Subcutaneous abdominal adipose tissue (tissue), 5 donors: Measurements from ENCODE around the gene GTPBP1.

Experiments
- H3K27ac ChIP-seq: one replicate; pipeline ENCODE4 v1.7.0; 2013; ENCODE audit warnings: low read depth, mild to moderate bottlenecking, inconsistent platforms, low read length, moderate library complexity
- H3K27me3 ChIP-seq, 5 donors: one replicate each; pipeline ENCODE4 v1.7.0; 2013; ENCODE audit warnings: low read length in 5 of 5, inconsistent platforms in 1 of 5; ENCODE audit not compliant: control insufficient read depth in 5 of 5, insufficient read depth in 4 of 5
- H3K36me3 ChIP-seq, 5 donors: one replicate each; pipeline ENCODE4 v1.7.0; 2013; ENCODE audit warnings: low read length in 5 of 5; ENCODE audit not compliant: control insufficient read depth in 5 of 5, insufficient read depth in 5 of 5
- H3K4me1 ChIP-seq, 5 donors: one replicate each; pipeline ENCODE4 v1.7.0; 2013; ENCODE audit warnings: low read length in 5 of 5, mild to moderate bottlenecking in 3 of 5, moderate library complexity in 1 of 5; ENCODE audit not compliant: control insufficient read depth in 5 of 5, insufficient read depth in 5 of 5
- H3K4me3 ChIP-seq, 5 donors: one replicate each; pipeline ENCODE4 v1.7.0; 2013; ENCODE audit warnings: low read length in 5 of 5, low read depth in 1 of 5
- H3K9ac ChIP-seq, 5 donors: one replicate each; pipeline ENCODE4 v1.7.0; 2013; ENCODE audit warnings: low read length in 5 of 5, mild to moderate bottlenecking in 4 of 5, moderate library complexity in 3 of 5
- H3K9me3 ChIP-seq, 5 donors: one replicate each; pipeline ENCODE4 v1.7.0; 2013; ENCODE audit warnings: low read length in 5 of 5; ENCODE audit not compliant: control insufficient read depth in 5 of 5
- donor health status: healthy.
- donor health status: healthy.
- donor health status: healthy.
- donor health status: healthy.
- donor health status: healthy.

GTPBP1 gene

DNA sequence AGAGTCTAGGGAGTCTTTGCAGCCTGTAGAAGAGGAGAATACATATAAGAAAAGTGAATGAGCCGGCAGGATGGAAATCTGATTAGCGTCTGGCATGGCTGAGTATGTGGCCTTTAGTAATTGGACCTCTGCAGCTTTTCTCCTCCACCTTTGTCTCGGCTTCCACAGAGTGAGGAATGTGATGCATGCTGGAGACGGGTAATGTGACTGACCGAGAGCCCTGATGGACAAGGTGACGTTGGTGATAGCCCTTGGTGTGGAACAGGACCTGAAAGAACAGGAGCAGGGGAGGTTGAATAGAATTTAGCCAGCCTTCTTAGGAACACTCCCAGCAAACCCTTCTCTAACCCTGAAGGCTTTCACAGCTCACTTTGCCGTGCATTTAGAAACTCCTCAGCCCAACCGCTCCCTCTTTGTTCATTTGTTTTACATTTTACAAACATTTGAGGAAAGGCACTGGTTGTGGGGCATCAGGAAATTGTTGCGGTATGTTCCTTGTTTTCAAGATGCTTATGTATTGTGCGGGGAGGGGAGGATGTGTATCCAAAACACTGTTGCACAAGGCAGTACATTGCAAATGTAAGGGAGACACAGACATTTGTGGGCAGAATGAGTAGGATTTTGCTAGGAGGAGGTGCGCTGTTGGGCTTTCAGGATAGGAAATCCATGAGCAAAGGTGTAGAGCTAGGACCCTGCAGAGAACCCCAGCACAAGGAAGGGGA lies 6.9 kb downstream of the GTPBP1 start:
- no peak overlapping the region for H3K27ac ChIP-seq
- peak overlapping the region in 1 of 5 donors; percentile 7 for H3K9ac ChIP-seq
- H3K36me3 ChIP-seq, result peaks cover 6 to 41% (median 36%) of the 10 kb centered on the region in 5 donors
- no peaks in the 10 kb centered on the region for H3K27me3 ChIP-seq
- H3K9me3 ChIP-seq, result no peaks in the 10 kb centered on the region
- peaks cover 0 to 50% (median 17%) of the 10 kb centered on the region in 5 donors for H3K4me1 ChIP-seq
- no peak overlapping the region for H3K4me3 ChIP-seq

GRCh38 chr22:38713921-38714320 lies 8.2 kb downstream of the GTPBP1 start:
- Histone ChIP-seq H3K27ac (no peak overlapping the region), H3K4me3 (no peak overlapping the region), H3K4me1 (peaks cover 0 to 47% (median 16%) of the 10 kb centered on the region in 5 donors), H3K36me3 (peaks cover 6 to 45% (median 38%) of the 10 kb centered on the region in 5 donors), H3K27me3 (no peaks in the 10 kb centered on the region), H3K9ac (no peak overlapping the region), H3K9me3 (no peaks in the 10 kb centered on the region)

DNA sequence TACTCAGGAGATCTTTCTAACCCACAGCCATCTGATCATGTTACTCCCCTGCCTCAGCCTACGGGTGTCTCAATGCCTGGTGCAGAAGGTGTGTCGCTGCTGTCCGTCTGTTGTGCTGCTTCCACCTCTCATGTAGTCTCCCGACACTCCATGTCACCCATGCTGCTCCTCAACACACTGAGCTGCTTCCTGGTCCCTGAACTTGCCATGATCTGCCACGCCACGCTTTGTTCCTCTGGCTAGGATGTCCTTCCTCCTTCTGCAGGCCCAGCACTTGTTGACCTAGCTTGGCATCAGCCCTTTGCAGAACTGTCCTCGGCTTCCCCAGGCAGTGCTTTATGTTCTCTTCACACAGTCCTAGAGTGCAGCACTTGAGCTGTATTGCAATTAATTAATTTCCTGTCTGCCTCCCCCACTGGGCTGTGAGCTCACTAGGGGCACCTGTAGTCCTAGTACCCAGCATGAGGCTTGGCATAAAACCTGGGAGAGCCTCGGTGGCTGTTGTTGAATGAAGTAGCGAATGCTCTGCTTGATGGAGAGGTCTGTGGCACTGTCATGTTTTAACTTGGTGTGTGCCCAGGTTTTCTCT lies 9.5 kb downstream of the GTPBP1 start:
- Histone ChIP-seq H3K9me3 (no peaks in the 10 kb centered on the region), H3K27ac (no peak overlapping the region), H3K4me3 (no peak overlapping the region), H3K27me3 (no peaks in the 10 kb centered on the region), H3K36me3 (peaks cover 3 to 38% (median 36%) of the 10 kb centered on the region in 5 donors), H3K9ac (no peak overlapping the region), H3K4me1 (peaks cover 0 to 35% (median 10%) of the 10 kb centered on the region in 5 donors)

GRCh38 chr22:38715852-38716251 lies 10.1 kb downstream of the GTPBP1 start:
- peaks cover 0 to 32% (median 9%) of the 10 kb centered on the region in 5 donors for H3K4me1 ChIP-seq
- H3K27ac ChIP-seq, result no peak overlapping the region
- peaks cover 0 to 37% (median 32%) of the 10 kb centered on the region in 5 donors for H3K36me3 ChIP-seq

GRCh38 chr22:38716271-38716670 lies 10.5 kb downstream of the GTPBP1 start:
- H3K4me1 ChIP-seq, result peaks cover 0 to 32% (median 9%) of the 10 kb centered on the region in 5 donors
- H3K9me3 ChIP-seq, result no peaks in the 10 kb centered on the region
- H3K4me3 ChIP-seq, result no peak overlapping the region
- H3K27me3 ChIP-seq, result no peaks in the 10 kb centered on the region
- H3K27ac ChIP-seq, result no peak overlapping the region
- peaks cover 0 to 39% (median 30%) of the 10 kb centered on the region in 5 donors for H3K36me3 ChIP-seq
- H3K9ac ChIP-seq, result no peak overlapping the region

More at GRCh38 chr22:38715852-38716251, 10.1 kb downstream of the GTPBP1 start:
- Histone ChIP-seq H3K9me3 (no peaks in the 10 kb centered on the region), H3K4me3 (no peak overlapping the region), H3K27me3 (no peaks in the 10 kb centered on the region), H3K9ac (no peak overlapping the region)

- no peaks in the 10 kb centered on the region for H3K9me3 ChIP-seq
- peaks cover 0 to 45% (median 34%) of the 10 kb centered on the region in 5 donors for H3K36me3 ChIP-seq
- peaks cover 0 to 32% (median 9%) of the 10 kb centered on the region in 5 donors for H3K4me1 ChIP-seq
- no peak overlapping the region for H3K4me3 ChIP-seq
- H3K27ac ChIP-seq, result no peak overlapping the region
- no peaks in the 10 kb centered on the region for H3K27me3 ChIP-seq
- no peak overlapping the region for H3K9ac ChIP-seq
These were observed 11.1 kb downstream of the GTPBP1 start for GRCh38 chr22:38716826-38717225.

DNA sequence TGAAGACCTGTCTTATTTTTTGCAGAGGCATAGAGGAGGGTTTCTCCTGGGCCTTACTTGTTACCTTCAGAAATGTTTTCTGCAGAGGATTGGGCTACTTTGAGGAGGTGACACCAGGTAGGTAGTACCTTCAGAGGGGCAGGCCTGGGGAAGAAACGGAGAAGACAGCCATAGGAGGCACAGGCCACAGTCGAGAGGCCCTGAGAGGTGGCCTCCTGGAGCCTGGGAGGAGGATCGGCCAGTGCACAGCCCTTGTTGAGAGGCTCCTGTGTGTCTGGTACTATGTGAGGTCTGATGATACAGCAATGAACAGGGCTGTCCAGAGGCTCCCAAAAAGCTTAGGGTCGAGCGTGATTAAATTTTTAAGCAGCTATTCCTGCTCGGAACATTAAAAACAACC lies 11.5 kb downstream of the GTPBP1 start:
- Histone ChIP-seq H3K4me3 (no peak overlapping the region), H3K9me3 (no peaks in the 10 kb centered on the region), H3K27ac (no peak overlapping the region), H3K4me1 (peaks cover 0 to 29% (median 9%) of the 10 kb centered on the region in 5 donors), H3K9ac (no peak overlapping the region), H3K27me3 (no peaks in the 10 kb centered on the region), H3K36me3 (peaks cover 1 to 46% (median 37%) of the 10 kb centered on the region in 5 donors)

DNA sequence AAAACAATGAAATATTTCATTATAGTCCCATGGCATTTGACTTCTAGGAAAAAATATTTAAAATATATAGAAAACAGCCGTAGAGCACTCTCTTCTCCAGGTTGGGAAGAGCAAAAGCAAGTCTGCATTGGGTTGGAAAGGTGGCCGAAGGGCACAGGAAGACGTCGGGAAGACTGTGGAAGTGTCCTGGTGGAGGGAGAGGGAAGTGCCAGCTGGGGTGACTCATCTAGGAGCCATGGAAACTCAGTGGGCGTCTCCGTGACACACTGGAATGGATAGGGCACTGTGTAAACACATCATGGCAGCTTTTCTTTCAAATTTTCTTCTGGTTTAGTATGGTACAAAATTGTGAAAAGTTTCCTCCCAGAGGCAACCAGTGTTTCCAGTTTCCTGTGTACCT lies 12.7 kb downstream of the GTPBP1 start:
- no peaks in the 10 kb centered on the region for H3K9me3 ChIP-seq

GRCh38 chr22:38719196-38719595 lies 13.5 kb downstream of the GTPBP1 start:
- no peak overlapping the region for H3K9ac ChIP-seq
- no peak overlapping the region for H3K27ac ChIP-seq
- H3K36me3 ChIP-seq, result peaks cover 8 to 60% (median 50%) of the 10 kb centered on the region in 5 donors
- no peak overlapping the region for H3K4me3 ChIP-seq
- peaks cover 0 to 22% (median 9%) of the 10 kb centered on the region in 5 donors for H3K4me1 ChIP-seq
- H3K9me3 ChIP-seq, result no peaks in the 10 kb centered on the region
- no peaks in the 10 kb centered on the region for H3K27me3 ChIP-seq

More for the DNA sequence above, 12.7 kb downstream of the GTPBP1 start:
- H3K27me3 ChIP-seq, result no peaks in the 10 kb centered on the region
- peaks cover 0 to 22% (median 9%) of the 10 kb centered on the region in 5 donors for H3K4me1 ChIP-seq
- no peak overlapping the region for H3K9ac ChIP-seq
- no peak overlapping the region for H3K4me3 ChIP-seq
- H3K27ac ChIP-seq, result peak overlapping the region; percentile 14
- peaks cover 8 to 53% (median 42%) of the 10 kb centered on the region in 5 donors for H3K36me3 ChIP-seq

- Histone ChIP-seq H3K9ac (no peak overlapping the region), H3K36me3 (peaks cover 8 to 69% (median 60%) of the 10 kb centered on the region in 5 donors), H3K9me3 (no peaks in the 10 kb centered on the region), H3K27ac (no peak overlapping the region), H3K27me3 (no peaks in the 10 kb centered on the region), H3K4me3 (no peak overlapping the region), H3K4me1 (peaks cover 0 to 11% (median 6%) of the 10 kb centered on the region in 5 donors)
These were observed 14.6 kb downstream of the GTPBP1 start for GRCh38 chr22:38720350-38720749.
